Endothelial cell (in vitro differentiated cells): ENCODE measurements around the gene ARHGEF5. TPM values are rescaled to one million over a fixed set of nuclear protein-coding genes. Genes with fewer than 3 reads are reported as not detected.

ENCODE experiments used
- DNase-seq: peaks from one replicate; pipeline ENCODE4 v3.0.0; 2021; ENCODE audit warnings: low spot score
- H3K27ac Mint-ChIP-seq: one replicate; pipeline ENCODE4 v1.8.0; 2021; ENCODE audit warnings: mixed read lengths, inconsistent platforms; ENCODE audit not compliant: unreplicated experiment
- H3K27me3 Mint-ChIP-seq: one replicate; pipeline ENCODE4 v1.8.0; 2021; ENCODE audit warnings: mild to moderate bottlenecking, moderate library complexity, mixed read lengths, inconsistent platforms; ENCODE audit not compliant: unreplicated experiment
- H3K36me3 Mint-ChIP-seq: one replicate; pipeline ENCODE4 v1.8.0; 2021; ENCODE audit warnings: mild to moderate bottlenecking, low read depth, mixed read lengths, inconsistent platforms; ENCODE audit not compliant: unreplicated experiment
- H3K4me1 Mint-ChIP-seq: one replicate; pipeline ENCODE4 v1.8.0; 2021; ENCODE audit warnings: mild to moderate bottlenecking, mixed read lengths, inconsistent platforms; ENCODE audit not compliant: unreplicated experiment
- H3K4me3 Mint-ChIP-seq: one replicate; pipeline ENCODE4 v1.8.0; 2021; ENCODE audit warnings: mild to moderate bottlenecking, mixed read lengths, inconsistent platforms; ENCODE audit not compliant: unreplicated experiment
- H3K9me3 Mint-ChIP-seq: one replicate; pipeline ENCODE4 v1.8.0; 2021; ENCODE audit warnings: mixed read lengths, inconsistent platforms; ENCODE audit not compliant: unreplicated experiment
- CTCF ChIP-seq: fragments of 200-600 bp; sonication (generic); IDR thresholded peaks from one replicate; pipeline ENCODE4 v1.5.0; 2021; ENCODE audit warnings: antibody characterized with exemption; ENCODE audit not compliant: unreplicated experiment
- total RNA-seq: library from RNA; stranded (reverse); fragmentation: NEBNext Ultra II Directional; extraction: Animal tissue kit (Norgen Biotek cat#: 25700); gene quantifications from one replicate; pipeline ENCODE4 v1.2.1, GENCODE V29; 2021; ENCODE audit not compliant: unreplicated experiment

Gene ARHGEF5
- total RNA-seq, 1 donor from 2014 or later, result 11.9 TPM

- H3K4me3 Mint-ChIP-seq, result no peak overlapping the region
Measured at GRCh38 chr7:144390481-144390880, 35.3 kb downstream of the ARHGEF5 start.

GRCh38 chr7:144391014-144391413 lies 35.8 kb downstream of the ARHGEF5 start:
- H3K27ac Mint-ChIP-seq, result no peak overlapping the region
- no peak for DNase-seq
- H3K4me1 Mint-ChIP-seq, result peaks cover 14% of the 10 kb centered on the region
- no peaks in the 10 kb centered on the region for H3K9me3 Mint-ChIP-seq
- H3K27me3 Mint-ChIP-seq, result no peaks in the 10 kb centered on the region
- H3K36me3 Mint-ChIP-seq, result no peaks in the 10 kb centered on the region
- no peak overlapping the region for H3K4me3 Mint-ChIP-seq
- TF ChIP-seq CTCF, result no peak

More at GRCh38 chr7:144390481-144390880, 35.3 kb downstream of the ARHGEF5 start:
- Mint-ChIP-seq H3K36me3 (no peaks in the 10 kb centered on the region), H3K4me1 (peaks cover 14% of the 10 kb centered on the region), H3K27me3 (no peaks in the 10 kb centered on the region), H3K27ac (no peak overlapping the region), H3K9me3 (no peaks in the 10 kb centered on the region)
- no peak for TF ChIP-seq CTCF
- DNase-seq, result no peak

GRCh38 chr7:144391823-144392255 lies 36.6 kb downstream of the ARHGEF5 start:
- peaks cover 14% of the 10 kb centered on the region for H3K4me1 Mint-ChIP-seq
- no peaks in the 10 kb centered on the region for H3K27me3 Mint-ChIP-seq
- peak; percentile 76 for TF ChIP-seq CTCF
- no peak overlapping the region for H3K4me3 Mint-ChIP-seq
- H3K36me3 Mint-ChIP-seq, result no peaks in the 10 kb centered on the region
- H3K9me3 Mint-ChIP-seq, result no peaks in the 10 kb centered on the region
- no peak for DNase-seq
- H3K27ac Mint-ChIP-seq, result no peak overlapping the region

GRCh38 chr7:144397086-144397485 lies 41.9 kb downstream of the ARHGEF5 start:
- H3K27ac Mint-ChIP-seq, result no peak overlapping the region
- peaks cover 4% of the 10 kb centered on the region for H3K4me1 Mint-ChIP-seq
- H3K36me3 Mint-ChIP-seq, result no peaks in the 10 kb centered on the region
- H3K27me3 Mint-ChIP-seq, result peaks cover 3% of the 10 kb centered on the region
- no peak for DNase-seq
- H3K4me3 Mint-ChIP-seq, result no peak overlapping the region
- no peaks in the 10 kb centered on the region for H3K9me3 Mint-ChIP-seq
- no peak for TF ChIP-seq CTCF

GRCh38 chr7:144398291-144398690 lies 43.1 kb downstream of the ARHGEF5 start:
- no peak overlapping the region for H3K27ac Mint-ChIP-seq
- peaks cover 6% of the 10 kb centered on the region for H3K27me3 Mint-ChIP-seq
- no peak for TF ChIP-seq CTCF
- no peaks in the 10 kb centered on the region for H3K36me3 Mint-ChIP-seq
- no peaks in the 10 kb centered on the region for H3K9me3 Mint-ChIP-seq
- H3K4me1 Mint-ChIP-seq, result peaks cover 4% of the 10 kb centered on the region
- DNase-seq, result no peak
- H3K4me3 Mint-ChIP-seq, result no peak overlapping the region
